Measurements from ENCODE around the gene TMEM101.
"Not testable (repeated sequence)": the region's sequence is repeated elsewhere in the genome, so short reads cannot be mapped to it uniquely, and the experiment has no call there.

TMEM101 gene

GRCh38 chr17:43972444-43973212 is 42.1 kb downstream of the TMEM101 start:
- not testable (repeated sequence) for DNase-seq

GRCh38 chr17:43971436-43971835 is 43.3 kb downstream of the TMEM101 start:
- not testable (repeated sequence) for DNase-seq

- no peak for DNase-seq
These were observed 44.4 kb downstream of the TMEM101 start for GRCh38 chr17:43970366-43970765.

- no peak for DNase-seq
These were observed 47.4 kb downstream of the TMEM101 start for GRCh38 chr17:43967251-43967875.

- DNase-seq, result no peak
These were observed 48.5 kb downstream of the TMEM101 start for GRCh38 chr17:43966276-43966675.

- no peak for DNase-seq
These were observed 52.3 kb downstream of the TMEM101 start for GRCh38 chr17:43962479-43962878.

- no peak for DNase-seq
These were observed 52.8 kb downstream of the TMEM101 start for GRCh38 chr17:43961954-43962353.

- not testable (repeated sequence) for DNase-seq
These were observed 53.5 kb downstream of the TMEM101 start for GRCh38 chr17:43961292-43961691.

Data from CD4-positive, alpha-beta T cell treated with Interleukin-21 for 1 hour (primary cell).